Measurements from ENCODE around the gene IFT74.
"Not testable (repeated sequence)": the region's sequence is repeated elsewhere in the genome, so short reads cannot be mapped to it uniquely, and the experiment has no call there.

Gene IFT74

DNA sequence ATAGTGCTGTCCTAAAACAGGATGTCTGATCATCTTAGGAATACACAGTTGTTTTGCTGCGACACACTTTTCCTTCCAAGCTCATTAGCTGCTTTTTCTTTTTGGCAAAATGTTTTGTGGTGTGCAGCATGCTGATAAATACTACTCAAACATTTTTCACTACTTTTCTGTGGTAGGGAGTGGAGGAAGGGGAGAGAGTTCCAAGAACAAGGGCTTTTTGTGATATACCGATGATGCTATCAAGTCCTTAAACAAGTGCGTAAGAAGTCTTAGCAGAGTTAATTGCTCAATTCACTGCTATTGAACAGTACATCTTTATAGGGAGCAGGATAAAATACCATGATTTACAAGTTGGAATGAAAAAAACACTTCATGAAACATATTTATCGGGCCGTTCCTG lies 129.2 kb downstream of the IFT74 start:
- DNase-seq = no peak

DNA sequence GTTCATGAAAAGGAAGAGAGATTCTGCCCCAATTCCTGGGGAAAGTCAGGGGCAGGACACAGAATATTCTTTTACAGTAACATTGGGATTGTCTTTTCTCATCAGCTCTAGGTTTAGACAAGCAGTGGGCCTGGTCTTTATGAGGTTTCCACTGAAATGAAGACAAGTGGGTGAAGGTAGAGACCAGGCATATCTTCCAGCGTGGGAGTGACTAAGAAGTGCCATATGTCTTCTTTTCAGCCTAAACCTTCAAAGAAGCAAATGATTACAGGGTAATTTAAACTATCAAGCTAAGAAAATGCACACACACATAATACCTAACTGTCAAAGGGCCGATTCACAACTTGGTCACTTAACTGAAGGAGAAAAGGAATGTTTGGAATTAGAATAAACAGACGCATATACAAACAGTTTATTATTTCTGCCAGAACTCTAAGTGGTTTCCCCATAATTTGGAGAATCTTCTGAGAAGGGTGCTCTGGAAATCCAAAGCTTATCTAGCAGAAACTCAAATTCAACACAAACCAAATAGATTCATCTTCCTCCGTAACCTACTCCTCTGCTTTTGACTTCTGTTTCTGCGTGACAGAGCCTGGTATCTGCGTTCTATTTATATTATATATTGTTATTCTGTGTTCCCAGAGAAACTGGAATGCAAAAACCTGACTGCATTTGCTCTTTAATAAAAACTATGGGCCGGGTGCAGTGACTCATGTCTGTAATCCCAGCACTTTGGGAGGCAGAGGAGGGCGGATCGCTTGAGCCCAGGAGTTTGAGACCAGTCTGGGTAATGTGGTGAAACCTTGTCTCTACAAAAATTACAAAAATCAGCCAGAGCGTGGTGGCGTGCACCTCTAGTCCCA lies 130.8 kb downstream of the IFT74 start:
- DNase-seq = no peak

- no peak for DNase-seq
Measured at GRCh38 chr9:27088981-27089380, 132.8 kb downstream of the IFT74 start.

DNA sequence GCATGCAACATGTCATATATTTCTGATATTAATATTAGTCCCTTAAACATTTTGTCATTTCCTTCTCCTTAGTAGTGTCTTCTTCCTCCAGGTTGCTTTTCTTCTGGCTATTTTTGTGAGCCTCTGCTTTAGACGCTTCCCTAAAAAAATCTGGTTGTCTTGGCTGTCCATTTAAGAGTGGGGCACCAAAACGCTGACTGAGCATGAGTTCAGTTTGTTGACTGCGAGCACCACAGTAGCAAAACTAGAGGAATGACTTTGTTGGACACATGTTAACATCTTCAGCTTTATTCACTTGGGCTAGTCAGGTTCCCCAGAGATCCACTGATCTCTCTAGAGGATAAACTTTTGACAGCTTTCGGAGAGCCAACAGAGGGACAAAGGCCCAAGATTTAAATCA lies 133.5 kb downstream of the IFT74 start:
- DNase-seq = no peak

GRCh38 chr9:27090231-27090630 lies 134.0 kb downstream of the IFT74 start:
- no peak for DNase-seq

GRCh38 chr9:27090711-27091110 lies 134.5 kb downstream of the IFT74 start:
- DNase-seq = no peak

DNA sequence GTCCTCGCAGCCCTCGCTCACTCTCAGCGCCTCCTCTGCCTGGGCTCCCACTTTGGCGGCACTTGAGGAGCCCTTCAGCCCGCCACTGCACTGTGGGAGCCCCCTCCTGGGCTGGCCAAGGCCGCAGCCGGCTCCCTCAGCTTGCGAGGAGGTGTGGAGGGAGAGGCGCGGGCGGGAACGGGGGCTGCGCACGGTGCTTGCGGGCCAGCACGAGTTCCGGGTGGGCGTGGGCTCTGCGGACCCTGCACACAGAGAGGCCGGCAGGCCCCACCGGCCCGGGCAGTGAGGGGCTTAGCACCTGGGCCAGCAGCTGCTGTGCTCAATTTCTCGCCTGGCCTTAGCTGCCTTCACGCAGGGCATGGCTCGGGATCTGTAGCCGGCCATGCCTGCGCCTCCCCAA lies 136.3 kb downstream of the IFT74 start:
- not testable (repeated sequence) for DNase-seq

GRCh38 chr9:27093384-27094067 lies 137.3 kb downstream of the IFT74 start:
- not testable (repeated sequence) for DNase-seq

DNA sequence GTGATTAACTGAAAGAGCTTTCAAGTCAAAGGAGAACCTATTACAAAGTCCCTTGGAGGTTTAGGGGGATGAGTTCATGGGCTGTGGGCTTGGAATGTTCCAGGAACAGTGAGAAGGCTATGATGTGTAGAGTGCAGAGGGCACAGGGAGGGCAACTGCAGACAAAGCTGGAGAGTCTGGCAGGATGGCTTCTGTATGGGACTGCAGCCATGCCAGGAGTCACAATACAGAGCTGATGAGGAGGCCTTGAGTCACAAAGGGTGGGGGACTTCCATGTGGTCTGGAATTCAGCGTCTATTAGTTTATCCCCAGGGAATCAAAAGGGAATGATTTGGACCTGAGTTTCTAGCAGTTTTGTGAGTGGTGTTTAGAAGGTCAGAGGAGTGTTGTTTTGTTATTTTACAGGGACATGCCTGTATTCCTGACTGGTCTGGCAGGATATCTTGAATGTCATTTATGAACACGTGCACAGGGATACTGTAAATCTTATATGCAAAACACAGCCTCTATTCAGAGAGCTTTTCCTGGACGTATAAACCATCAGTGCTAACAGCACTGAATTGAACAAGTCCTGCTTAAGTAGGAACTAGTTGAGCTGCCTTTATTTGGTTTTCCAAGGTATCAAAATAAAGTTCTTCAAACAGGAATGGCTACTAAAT lies 138.6 kb downstream of the IFT74 start:
- no peak for DNase-seq

DNA sequence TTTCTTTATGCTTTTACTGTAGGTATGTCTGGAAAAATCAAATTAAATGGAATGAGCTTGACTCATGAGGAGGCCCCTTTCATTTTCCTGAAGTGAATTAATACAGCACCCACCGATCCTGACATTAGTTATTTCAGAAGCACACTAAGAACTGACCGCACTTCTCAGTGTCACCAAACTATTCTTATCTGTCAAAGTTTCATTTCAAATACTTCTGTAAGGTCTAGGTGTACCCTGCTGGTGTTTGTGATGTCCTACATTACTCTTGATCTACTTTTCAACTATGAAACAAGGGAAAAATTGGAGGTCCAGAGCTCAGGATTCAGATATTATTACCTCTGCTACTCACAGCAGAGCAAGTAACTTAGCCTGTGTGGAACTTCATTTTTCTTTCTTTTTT lies 151.0 kb downstream of the IFT74 start:
- DNase-seq = no peak

- no peak for DNase-seq
Measured at GRCh38 chr9:27108981-27109541, 152.8 kb downstream of the IFT74 start, which contains the start of gene TEK. Gene TEK, plus strand, starts transcription at chr9:27109225. Its CDS starts 366 bp downstream, at chr9:27109591.

- DNase-seq = no peak
Measured at GRCh38 chr9:27109621-27110020, 153.4 kb downstream of the IFT74 start.

DNA sequence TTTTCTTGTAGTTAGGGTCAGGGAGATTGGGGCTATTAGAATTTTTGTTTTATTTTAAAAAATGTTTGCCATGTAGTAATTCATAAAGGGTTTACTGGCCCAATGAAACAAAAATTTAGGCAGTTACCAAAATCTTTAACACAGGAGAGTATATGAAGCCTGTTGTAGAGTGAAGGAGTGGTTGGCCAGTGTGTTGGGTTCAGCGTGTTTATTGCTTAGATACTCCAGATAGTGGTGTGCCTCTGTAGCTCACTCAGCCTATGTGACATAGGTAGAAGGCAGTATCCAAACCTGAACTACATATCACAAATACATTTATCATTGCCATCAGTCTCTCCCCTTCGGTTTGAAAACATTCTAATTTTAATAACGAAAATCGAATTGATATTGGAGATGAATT lies 154.0 kb downstream of the IFT74 start:
- DNase-seq = no peak

GRCh38 chr9:27112235-27112634 lies 156.0 kb downstream of the IFT74 start:
- no peak for DNase-seq
